GM21526 (cell line): ENCODE data around the gene TMEM164.
"Not testable (repeated sequence)": the region's sequence is repeated elsewhere in the genome, so short reads cannot be mapped to it uniquely, and the experiment has no call there.

Experiments
- ATAC-seq: cut with Tn5 transposase; IDR thresholded peaks from one replicate; pipeline ENCODE4 v1.9.1; 2021; ENCODE audit warnings: moderate library complexity; ENCODE audit not compliant: unreplicated experiment, low FRiP score

TMEM164 gene

DNA sequence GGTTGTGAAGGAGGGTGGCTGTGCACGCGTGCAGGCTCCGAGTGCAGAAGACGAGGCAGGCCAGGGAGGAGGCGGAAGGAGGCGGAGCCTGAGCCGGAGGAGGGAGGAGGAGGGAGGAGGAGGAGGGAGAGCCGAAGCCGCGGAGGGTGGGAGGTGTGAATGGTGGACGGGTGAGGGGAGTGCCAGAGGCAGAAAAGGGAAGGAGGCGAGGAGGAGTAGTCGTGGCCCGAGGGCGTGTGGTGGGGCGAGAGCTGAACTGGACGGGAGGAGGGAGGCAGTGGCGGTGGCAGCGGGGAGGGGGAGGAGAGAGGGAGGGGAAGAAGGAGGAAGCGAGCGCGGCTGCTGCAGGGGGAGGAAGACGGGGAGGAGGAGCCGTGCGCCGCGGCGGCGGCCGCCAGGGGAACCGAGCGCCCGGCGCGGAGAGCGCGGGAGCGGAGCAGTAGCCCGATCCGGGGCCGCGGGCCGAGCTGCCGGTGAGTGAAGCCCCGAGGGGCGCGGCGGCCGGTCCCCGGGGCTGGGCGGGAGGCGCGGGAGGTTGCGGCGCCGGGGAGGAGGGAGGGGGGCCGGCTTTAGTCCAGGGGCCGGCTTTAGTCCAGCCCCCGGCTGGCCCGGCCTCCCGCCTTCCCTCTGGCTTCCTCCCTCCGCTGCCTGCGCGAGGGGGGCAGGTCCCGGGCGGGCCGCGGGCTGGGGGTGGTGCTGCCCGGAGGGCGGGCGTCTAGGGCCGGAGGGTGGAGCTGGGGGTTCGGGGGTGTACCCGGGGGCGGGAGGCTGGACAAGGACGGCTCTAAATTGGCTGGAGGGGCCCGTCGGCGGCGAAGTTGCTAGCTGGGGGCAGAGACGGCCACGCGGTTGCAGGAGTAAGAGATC lies at the start of gene TMEM164:
Gene TMEM164, plus strand, starts transcription at position 815 of the 867 bp plus-strand sequence. CDS start 661 bp downstream, outside the sequence.
- peak; percentile 78 for ATAC-seq

DNA sequence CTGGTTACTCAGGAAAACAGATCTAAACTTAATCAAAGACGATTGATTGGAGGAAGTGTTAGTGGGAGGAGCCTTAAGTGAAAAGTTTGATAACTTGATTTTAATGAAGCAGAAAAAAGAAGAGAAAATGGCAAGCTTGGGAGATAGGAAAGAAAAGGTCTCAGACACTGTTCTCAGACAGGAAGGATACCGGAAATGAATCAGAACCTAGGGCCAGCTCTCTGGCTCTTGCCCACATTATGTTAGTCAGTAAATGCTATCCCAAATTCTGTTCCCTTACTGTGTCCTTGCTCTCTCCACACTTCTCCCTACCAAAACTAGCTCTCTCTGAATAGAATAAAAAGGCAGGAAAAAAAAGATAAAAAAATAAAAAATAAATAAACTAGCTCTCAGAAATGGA lies 48.6 kb upstream of the TMEM164 start:
- ATAC-seq: no peak

DNA sequence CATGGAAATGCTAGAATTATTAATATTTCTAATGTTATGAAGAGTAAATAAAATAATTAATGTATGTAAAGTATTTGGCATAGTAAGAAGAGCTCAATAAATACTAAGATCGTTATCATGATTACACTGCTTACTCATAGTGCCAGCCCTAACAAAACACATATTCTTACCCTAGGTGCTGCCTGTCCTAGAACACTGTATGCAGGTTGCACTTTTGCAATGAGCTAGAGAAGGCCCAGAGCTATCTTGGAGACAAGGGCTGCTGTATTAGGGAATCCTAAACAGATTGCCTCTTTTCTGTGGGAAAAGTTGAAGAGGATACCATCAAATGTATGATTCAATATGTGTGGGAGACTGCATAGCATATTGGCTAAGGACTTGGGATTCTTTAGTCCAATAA lies 48.0 kb upstream of the TMEM164 start:
- no peak for ATAC-seq

DNA sequence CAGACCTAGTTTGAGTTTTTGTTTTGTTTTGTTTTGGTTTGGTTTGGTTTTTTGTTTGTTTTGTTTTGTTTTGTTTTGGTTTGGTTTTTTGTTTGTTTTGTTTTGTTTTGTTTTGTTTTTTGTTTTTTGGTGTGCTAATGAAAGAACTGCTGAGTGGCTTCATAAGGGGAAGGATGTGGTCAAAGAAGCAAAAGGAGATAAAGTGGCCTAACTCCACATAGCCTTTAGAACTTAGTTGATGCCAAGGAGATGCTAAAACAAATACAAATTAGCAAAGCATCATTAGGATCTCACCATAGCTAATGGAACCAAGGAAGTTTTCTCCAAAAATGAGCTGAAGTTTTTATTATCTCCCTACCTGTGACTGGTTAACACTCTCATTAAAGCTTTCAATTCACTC lies 44.6 kb upstream of the TMEM164 start:
- ATAC-seq: no peak

DNA sequence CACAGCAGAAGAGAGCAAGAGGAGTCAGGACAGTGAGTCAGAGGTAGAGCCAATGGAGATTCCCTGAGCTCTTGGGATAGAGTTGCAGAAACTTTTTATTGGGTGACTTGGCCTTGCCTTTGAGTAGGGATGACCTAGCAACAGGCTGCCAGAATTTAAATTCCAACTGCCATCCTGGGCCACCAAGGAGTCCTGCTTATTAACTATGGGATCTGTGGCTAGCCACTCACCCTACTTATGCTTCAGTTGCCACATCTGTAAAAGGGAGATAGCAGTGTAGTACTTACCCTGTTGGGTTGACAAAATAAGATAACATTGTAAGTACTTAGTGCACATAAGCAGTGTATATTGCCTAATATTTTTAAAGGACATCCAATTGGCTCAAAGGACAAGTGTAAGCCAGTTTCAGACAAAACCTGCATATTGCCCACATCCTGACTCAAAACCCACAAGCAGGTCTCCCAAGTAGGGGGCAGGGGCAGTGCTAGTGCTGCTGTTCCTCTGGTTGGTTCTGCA lies 43.5 kb upstream of the TMEM164 start:
- ATAC-seq: no peak

DNA sequence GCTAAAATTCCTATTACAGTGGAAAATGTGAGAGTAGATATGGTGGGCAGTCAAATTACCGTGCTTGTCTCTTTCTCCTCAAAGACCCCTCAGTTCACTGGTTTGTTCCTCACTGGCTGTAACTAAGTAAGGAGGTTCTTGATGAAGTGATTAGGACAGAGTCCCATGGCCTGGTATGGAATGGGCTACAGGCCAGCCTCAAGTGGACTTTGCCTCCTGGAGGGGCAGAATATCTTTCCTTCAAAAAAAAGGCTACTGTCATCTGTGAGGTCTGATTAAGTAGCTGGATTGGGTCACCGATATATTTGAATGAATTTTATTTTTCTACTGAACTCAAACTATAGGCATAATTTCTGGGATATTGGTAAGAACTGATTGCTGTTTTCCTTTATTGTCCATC lies 38.5 kb upstream of the TMEM164 start:
- ATAC-seq: no peak

DNA sequence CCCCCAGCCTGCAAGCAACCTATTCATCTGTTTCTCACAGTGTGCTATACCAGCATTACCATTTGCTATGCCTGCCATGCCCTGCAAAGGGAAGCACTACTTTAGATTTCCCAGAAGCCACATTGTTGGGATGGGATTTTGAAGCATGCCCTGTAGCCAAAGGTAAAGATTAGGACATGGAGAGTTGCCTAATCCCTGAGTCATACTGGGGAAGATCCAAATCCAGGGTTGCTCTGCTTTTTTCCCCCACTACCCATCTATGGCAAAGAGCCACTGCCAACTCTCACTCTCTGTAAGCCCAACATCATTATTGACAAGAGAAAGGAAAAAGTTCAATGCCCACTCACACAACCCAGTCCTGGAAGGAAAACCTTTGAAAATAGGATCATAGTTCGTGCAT lies 36.7 kb upstream of the TMEM164 start:
- ATAC-seq: no peak

DNA sequence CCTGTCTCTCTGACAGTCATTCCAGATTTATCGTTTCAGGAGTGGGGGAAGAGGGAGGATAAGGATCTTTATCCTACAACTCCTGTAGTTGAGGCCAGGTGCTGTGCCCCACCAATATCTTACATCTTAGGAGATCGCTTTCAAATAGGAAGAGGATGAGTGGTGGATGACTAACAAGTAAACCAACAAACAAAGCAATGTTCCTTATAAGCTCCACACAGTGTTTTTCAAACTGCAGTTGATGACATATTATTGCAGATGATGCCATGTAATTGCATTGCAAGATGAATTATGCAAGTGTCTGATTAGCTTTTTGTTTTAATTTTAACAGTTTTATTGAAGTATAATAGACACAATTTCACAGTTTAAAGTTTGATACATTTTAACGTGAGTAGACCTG lies 35.8 kb upstream of the TMEM164 start:
- ATAC-seq: no peak

DNA sequence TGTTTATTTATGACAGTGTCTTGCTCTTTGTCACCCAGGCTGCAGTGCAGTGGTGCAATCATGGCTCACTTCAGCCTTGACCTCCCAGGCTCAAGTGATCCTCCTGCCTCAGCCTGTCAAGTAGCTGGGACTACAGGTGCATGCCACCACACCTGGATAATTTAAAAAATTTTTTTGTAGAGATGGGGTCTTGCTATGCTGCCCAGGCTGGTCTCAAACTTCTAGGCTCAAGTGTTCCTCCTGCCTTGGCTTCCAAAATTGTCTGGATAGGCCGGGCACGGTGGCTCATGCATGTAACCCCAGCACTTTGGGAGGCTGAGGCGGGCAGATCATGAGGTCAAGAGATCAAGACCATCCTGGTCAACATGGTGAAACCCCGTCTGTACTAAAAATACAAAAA lies 32.1 kb upstream of the TMEM164 start:
- ATAC-seq: not testable (repeated sequence)

DNA sequence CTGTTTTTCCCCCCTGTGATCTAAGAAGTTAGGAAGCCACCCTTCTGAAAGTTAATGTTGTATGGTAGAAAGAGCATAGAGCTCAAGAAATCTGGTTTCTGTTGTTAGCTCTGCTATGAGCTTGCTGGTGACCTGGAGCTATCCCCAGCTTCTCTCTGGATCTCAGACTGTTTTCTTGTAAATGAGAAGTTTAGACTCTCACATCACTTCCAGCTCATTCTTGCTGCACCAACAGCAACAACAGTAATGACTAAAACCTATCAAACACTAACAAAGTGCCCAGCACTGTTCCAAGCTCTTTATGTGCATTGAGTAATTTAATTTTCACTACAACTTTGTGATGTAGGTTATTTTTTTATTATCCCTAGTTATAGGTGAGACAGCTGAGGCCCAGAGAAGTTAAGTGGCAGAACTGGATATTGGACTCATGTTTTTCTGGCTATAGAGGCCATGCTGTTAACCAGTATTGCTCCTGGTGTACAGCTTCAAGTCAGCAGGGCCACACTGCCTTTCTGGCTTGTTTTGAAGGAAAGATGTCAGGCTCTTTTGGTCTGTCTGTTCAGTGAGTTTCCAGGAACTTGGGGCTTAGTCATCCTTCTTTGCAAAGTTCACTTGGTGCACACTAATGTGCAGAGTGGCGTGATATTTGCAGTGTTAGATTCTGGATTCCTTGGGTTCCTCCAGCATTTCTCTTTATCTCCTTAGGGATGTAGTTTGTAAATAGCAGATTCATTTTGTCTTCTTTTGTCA lies 27.8 kb upstream of the TMEM164 start:
- ATAC-seq: no peak

DNA sequence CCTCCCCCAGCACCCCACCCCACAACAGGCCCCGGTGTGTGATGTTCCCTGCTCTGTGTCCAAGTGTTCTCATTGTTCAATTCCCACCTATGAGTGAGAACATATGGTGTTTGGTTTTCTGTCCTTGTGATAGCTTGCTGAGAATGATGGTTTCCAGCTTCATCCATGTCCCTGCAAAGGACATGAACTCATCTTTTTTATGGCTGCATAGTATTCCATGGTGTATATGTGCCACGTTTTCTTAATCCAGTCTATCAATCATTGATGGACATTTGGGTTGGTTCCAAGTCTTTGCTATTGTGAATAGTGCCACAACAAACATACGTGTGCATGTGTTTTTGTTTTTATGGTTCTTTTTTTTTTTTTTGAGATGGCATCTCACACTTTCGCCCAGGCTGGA lies 17.7 kb upstream of the TMEM164 start:
- not testable (repeated sequence) for ATAC-seq

DNA sequence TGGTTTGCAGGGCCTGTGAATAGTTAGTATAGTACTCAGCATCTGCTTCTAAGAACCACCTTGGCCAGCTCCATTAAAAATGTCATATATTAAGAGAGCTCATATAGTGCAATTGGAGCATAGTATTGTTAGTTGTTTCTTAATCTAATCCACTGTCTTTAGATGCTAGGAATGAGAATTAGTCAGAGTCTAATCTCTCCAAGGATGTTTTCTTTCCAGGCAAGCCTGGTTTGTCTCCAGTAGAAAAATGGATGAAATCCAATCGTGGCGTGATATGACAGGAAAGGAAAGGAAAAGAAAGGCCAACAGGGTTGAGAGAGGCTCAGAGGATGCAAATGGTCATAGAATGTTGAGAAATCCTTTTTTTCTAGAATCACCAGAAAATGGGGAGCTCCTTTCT lies 15.0 kb upstream of the TMEM164 start:
- ATAC-seq: no peak

DNA sequence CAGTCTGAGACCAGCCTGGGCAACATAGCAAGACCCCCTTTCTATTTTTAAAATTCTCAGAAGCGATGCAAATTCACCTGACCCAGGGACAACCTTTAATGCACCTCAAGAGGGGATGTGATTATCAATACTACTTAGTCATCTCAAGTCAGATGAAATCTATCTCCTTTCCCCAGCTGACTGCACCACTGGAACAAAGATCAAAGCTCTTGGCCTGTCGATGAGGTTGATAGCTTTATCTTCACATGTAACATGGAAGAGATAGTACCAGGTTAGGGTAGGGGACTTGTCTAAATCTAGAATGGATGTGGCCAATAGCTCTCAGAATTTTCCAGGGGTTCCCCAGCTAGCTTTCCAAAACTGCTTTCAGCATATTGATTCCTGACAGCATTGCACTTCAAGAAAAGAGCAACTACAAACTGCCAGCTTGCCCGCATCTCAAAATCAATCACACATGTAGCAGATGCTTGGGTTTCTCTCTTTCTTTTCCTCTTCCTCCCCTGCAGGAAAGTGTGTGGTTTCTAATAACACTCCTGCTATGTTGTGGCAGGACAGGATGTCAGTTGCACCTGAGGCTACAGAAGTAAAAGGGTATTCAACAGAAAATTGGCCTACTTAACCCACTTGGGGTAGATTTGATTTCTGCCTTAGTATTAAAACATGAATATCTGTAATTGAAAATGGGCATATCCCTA lies 12.2 kb upstream of the TMEM164 start:
- no peak for ATAC-seq

DNA sequence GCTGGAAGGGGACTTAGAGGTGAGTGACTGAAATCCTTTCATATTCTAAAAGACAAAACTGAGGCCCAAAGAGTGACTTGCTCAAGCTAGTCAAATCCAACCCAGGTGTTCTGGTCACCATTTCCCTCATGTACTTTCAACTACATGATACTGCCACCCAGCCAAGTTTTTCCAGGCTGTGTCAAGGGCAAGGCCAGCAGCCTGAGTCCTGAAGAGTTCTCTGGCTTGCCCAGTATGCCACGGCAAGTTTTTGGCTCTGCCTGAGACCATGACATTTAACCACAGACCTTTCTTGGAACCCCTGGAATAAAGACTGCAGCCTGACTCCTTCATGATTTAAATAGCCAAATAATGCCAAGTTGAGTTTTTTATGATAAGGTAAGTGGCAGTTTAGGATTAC lies 10.7 kb upstream of the TMEM164 start:
- no peak for ATAC-seq

DNA sequence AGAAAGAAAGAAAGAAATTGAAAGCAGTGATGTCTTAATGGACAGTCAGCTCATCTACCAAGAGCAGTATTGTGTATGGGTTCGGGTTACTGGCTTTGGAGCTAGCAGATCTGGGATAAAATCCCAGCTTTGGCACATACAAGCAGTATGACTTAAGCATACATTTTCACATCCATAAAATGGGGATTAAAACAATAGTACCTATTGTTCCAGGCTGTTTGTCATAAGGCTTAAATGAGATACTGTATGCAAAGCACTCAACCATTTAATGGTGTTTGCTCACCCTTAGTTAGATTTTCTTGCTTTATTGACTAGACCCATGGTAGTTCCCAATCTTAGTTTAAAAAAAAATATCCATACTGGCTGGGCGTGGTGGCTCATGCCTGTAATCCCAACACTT lies 7.8 kb upstream of the TMEM164 start:
- no peak for ATAC-seq

DNA sequence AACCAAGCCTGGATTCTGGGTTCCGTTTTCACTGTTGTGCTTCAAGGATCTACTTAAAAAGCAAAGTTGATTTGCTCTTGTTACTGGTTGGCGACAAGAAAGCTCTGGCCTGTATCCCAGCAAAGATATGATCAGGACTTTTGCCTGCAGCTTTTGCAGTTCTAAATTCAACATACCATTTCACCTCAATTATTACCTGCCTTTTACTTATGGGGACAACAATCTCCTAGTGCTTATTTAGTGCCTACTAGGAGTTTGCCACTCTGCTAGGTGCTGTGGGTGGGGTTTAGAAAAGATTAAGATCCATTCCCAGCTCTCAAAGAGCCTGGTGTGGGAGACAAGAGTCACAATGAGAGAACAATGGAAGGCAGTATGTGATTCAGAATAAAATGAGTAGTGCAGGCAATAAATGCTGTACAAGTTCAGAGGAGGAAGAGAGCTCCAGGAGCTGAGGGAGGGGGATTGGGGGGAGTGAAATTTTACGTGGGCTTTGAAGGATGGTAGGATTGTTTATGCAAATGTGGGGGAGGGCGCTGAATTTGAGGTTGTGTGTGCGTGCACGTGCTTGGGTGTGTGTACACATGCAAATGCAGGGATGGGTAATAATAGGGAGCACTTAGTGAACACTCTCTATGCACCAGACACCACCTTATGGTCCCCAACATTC lies 5.0 kb upstream of the TMEM164 start:
- ATAC-seq: no peak

DNA sequence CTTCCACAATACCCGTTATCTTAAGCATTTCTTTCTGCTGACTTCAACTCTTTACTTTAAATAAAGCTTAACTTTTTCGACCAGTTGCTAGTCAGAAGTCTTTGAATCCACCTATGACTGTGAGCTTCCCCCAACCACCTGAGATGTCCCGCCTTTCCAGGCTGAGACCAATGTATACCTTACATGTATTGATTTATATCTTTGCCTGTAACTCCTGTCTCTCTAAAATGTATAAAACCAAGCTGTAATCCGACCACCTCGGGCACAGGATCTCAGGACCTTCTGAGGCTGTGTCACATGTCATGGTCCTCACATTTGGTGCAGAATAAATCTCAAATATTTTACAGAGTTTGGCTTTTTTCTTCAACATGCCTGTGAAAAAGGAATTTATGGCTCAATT lies 2.9 kb upstream of the TMEM164 start:
- ATAC-seq: no peak

DNA sequence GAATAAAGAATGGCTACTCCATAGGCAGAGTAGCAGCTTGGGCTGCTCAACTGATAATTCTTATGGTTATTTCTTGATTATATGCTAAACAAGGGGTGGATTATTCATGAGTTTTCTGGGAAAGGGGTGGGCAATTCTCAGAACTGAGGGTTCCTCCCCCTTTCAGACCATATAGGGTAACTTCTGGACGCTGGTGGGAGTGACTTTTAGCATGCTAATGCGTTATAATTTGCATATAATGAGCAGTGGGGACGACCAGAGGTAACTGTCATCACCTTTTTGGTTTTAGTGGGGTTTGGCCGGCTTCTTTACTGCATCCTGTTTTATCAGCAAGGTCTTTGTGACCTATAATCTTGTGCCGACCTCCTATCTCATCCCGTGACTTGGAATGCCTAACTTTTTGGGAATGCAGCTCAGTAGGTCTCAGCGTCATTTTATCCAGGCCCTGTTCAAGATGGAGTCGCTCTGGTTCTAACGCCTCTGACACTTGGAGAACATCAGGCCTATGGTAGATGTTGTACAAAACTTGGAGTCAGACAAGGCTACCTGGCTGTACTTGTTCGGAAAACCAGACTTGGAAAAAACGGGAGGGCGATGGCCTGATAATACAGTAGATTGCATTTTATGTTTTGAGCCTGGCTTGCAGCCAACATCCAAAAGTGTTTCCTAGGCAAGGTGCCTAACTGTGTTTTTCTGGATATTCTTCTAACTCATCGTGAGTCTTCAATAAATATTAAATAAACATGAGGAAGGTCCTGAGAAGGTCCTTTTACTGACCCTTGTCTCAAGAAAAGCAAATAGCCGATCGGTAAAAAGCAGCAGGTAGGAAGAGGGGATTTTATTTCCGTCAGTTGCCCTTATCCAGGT lies 1.8 kb upstream of the TMEM164 start:
- no peak for ATAC-seq

DNA sequence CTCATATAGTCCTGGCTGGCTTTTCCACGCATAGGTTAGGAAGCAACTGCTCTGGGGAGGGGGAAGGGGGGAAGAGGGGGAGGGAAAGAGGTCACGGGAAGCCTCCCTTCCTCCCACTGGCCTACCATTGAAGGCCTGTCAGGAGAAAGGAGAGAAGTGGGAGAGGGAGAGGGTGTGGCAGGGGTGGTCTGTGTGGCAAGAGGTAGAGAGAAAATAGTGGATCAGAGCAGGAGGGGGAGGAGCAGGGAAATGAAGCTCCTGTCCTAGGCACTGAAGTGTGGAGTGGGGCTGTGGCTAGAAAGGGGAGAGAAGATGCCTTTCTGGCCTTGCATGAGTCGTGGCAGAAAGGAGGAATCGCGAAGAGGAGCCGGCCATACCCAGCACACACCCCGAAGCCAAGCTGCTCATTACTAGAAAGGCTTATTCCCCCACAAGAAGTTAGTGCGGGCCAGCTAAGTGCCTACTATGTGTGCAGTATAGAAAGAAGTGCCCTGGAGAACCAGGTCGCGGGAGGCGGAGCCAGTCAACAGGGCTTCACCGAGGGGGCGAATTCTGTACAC lies 1.1 kb upstream of the TMEM164 start:
- ATAC-seq: no peak
